ENCODE measurements around the gene TAF8. TPM values are rescaled to one million over a fixed set of nuclear protein-coding genes. Genes with fewer than 3 reads are reported as not detected.

The TAF8 gene
- total and polyA plus RNA-seq, 11 donors = 18.5 to 38.7 (median 27.9) TPM

- Histone ChIP-seq H3K27me3 (no peaks in the 10 kb centered on the region), H3K4me1 (peaks cover 0 to 43% (median 13%) of the 10 kb centered on the region in 12 donors), H3K27ac (peak overlapping the region in 7 of 12 donors; percentile 84 to 90 (median 87)), H3K9me3 (no peaks in the 10 kb centered on the region), H3K4me3 (no peak overlapping the region), H3K36me3 (peaks cover 0 to 34% (median 14%) of the 10 kb centered on the region in 9 donors)
- intact Hi-C loops (cut with DNase I) = loop anchor here in 1 of 10 donors (10.0 kb wide), 1 partner anchor 460 kb away; no protein-coding TSS in a partner anchor
- TF ChIP-seq CTCF (IDR thresholded peaks at IDR 0.05) (no peak), POLR2A (IDR thresholded peaks at IDR 0.05) (no peak)
- DNase-seq = peak in 1 of 5 donors; percentile 2
- 55 to 91% (median 84%) methylated on average over 5 of the region's 5 CpGs for WGBS, 4 donors
- ATAC-seq = no peak
Measured at GRCh38 chr6:42084889-42085288, 34.6 kb downstream of the TAF8 start.

GRCh38 chr6:42086046-42087035 lies 36.0 kb downstream of the TAF8 start:
- Histone ChIP-seq H3K9me3 (no peaks in the 10 kb centered on the region), H3K27ac (peak overlapping the region; percentile 26 to 93 (median 84)), H3K36me3 (peaks cover 0 to 19% (median 6%) of the 10 kb centered on the region in 9 donors), H3K4me3 (no peak overlapping the region), H3K27me3 (no peaks in the 10 kb centered on the region), H3K4me1 (peaks cover 0 to 43% (median 13%) of the 10 kb centered on the region in 12 donors)
- DNase-seq = peak in 1 of 5 donors; percentile 54
- intact Hi-C loops (cut with DNase I) = loop anchor here in 1 of 10 donors (10.0 kb wide), 1 partner anchor 458 kb away; no protein-coding TSS in a partner anchor
- 60 to 73% (median 70%) methylated on average over 18 to 22 of the region's 22 CpGs for WGBS, 4 donors
- peak; percentile 43 to 63 (median 54) for ATAC-seq
- TF ChIP-seq POLR2A (IDR thresholded peaks at IDR 0.05) = no peak
- peak in 4 of 12 donors; percentile 12 to 36 (median 18) for TF ChIP-seq CTCF (IDR thresholded peaks at IDR 0.05)

- H3K4me3 ChIP-seq = peak overlapping the region in 2 of 12 donors; percentile 7 to 19
- peaks cover 0 to 38% (median 13%) of the 10 kb centered on the region in 12 donors for H3K4me1 ChIP-seq
- no peaks in the 10 kb centered on the region for H3K9me3 ChIP-seq
- no peaks in the 10 kb centered on the region for H3K27me3 ChIP-seq
- DNase-seq = peak; percentile 67 to 83 (median 71)
- peak overlapping the region; percentile 41 to 93 (median 84) for H3K27ac ChIP-seq
- WGBS, 4 donors = 53 to 64% (median 59%) methylated on average over 7 of the region's 7 CpGs
- intact Hi-C loops (cut with DNase I) = loop anchor here in 1 of 10 donors (10.0 kb wide), 1 partner anchor 457 kb away; no protein-coding TSS in a partner anchor
- peak; percentile 73 to 89 (median 82) for ATAC-seq
- peaks cover 0 to 3% (median 0%) of the 10 kb centered on the region in 9 donors for H3K36me3 ChIP-seq
- TF ChIP-seq CTCF (IDR thresholded peaks at IDR 0.05) (no peak), POLR2A (IDR thresholded peaks at IDR 0.05) (no peak)
Measured at GRCh38 chr6:42088101-42088591, 37.8 kb downstream of the TAF8 start.
